CD4-positive, alpha-beta T cell treated with Interleukin-4 for 4 hours (primary cell): ENCODE measurements around the gene MRPS27.

Experiments
- DNase-seq: peaks from one replicate; pipeline ENCODE4 v3.0.0-alpha.2; 2020

MRPS27 gene

GRCh38 chr5:72225741-72226140 lies 94.3 kb downstream of the MRPS27 start:
- DNase-seq, result no peak

- no peak for DNase-seq
These were observed 95.0 kb downstream of the MRPS27 start for GRCh38 chr5:72224946-72225463.

GRCh38 chr5:72223371-72223770 lies 96.7 kb downstream of the MRPS27 start:
- DNase-seq, result no peak

GRCh38 chr5:72222521-72222920 lies 97.5 kb downstream of the MRPS27 start:
- no peak for DNase-seq

GRCh38 chr5:72221541-72221940 lies 98.5 kb downstream of the MRPS27 start:
- no peak for DNase-seq

GRCh38 chr5:72221099-72221498 lies 98.9 kb downstream of the MRPS27 start:
- DNase-seq, result no peak

- no peak for DNase-seq
These were observed 103.3 kb downstream of the MRPS27 start for GRCh38 chr5:72216756-72217155.

- no peak for DNase-seq
These were observed 105.9 kb downstream of the MRPS27 start for GRCh38 chr5:72214168-72214567.

GRCh38 chr5:72213482-72213881 lies 106.6 kb downstream of the MRPS27 start:
- DNase-seq, result no peak

GRCh38 chr5:72212171-72212570 lies 107.9 kb downstream of the MRPS27 start:
- no peak for DNase-seq

- DNase-seq, result no peak
These were observed 109.0 kb downstream of the MRPS27 start for GRCh38 chr5:72210888-72211678.

GRCh38 chr5:72209147-72210115 lies 110.6 kb downstream of the MRPS27 start:
- no peak for DNase-seq

GRCh38 chr5:72208324-72208926 lies 111.6 kb downstream of the MRPS27 start:
- no peak for DNase-seq

- no peak for DNase-seq
These were observed 113.0 kb downstream of the MRPS27 start for GRCh38 chr5:72206994-72207393.

GRCh38 chr5:72206160-72206559 lies 113.9 kb downstream of the MRPS27 start:
- no peak for DNase-seq

GRCh38 chr5:72205431-72206009 lies 114.5 kb downstream of the MRPS27 start:
- DNase-seq, result no peak

GRCh38 chr5:72204946-72205345 lies 115.1 kb downstream of the MRPS27 start:
- no peak for DNase-seq

- no peak for DNase-seq
These were observed 116.7 kb downstream of the MRPS27 start for GRCh38 chr5:72203251-72203845.

- no peak for DNase-seq
These were observed 117.7 kb downstream of the MRPS27 start for GRCh38 chr5:72202331-72202825.

GRCh38 chr5:72199681-72200080 lies 120.4 kb downstream of the MRPS27 start:
- DNase-seq, result no peak

- no peak for DNase-seq
These were observed 122.6 kb downstream of the MRPS27 start for GRCh38 chr5:72197393-72197792.

- DNase-seq, result no peak
These were observed 124.5 kb downstream of the MRPS27 start for GRCh38 chr5:72195581-72195980.
